Measurements from ENCODE around the gene MED27.

DNA sequence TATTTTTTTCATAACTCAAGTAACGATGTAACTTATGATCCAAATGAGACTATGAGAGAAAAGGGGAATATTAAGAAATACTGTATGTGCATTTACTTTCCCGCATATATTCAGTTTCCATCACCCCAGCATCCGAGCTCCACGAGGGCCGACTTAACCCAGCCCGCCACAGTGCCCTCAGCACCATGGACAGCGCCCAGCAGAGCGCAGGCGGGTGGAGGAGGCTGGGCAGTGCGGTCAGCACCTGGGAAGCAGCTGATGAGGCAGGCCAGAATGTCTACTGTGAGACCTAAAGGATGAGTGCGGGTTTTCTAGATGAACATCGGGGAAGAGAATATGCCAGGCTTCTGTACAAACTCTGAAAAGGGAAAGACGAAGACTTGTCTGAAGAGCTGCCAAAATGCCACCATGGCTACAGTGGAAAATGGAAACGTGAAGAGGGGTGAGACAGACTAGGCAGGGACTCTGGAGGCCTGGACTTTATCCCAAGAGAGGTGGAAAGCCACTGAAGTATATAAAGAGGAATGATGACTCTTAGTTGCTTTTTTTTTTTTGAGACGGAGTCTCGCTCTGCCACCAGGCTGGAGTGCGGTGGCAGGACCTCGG, 34.5 kb upstream of the MED27 start:
- no peak for TF ChIP-seq POLR2AphosphoS5 (IDR thresholded peaks at IDR 0.05)
- no peak for TF ChIP-seq POLR2A (IDR thresholded peaks at IDR 0.05)
- TF ChIP-seq, protein P1, sequence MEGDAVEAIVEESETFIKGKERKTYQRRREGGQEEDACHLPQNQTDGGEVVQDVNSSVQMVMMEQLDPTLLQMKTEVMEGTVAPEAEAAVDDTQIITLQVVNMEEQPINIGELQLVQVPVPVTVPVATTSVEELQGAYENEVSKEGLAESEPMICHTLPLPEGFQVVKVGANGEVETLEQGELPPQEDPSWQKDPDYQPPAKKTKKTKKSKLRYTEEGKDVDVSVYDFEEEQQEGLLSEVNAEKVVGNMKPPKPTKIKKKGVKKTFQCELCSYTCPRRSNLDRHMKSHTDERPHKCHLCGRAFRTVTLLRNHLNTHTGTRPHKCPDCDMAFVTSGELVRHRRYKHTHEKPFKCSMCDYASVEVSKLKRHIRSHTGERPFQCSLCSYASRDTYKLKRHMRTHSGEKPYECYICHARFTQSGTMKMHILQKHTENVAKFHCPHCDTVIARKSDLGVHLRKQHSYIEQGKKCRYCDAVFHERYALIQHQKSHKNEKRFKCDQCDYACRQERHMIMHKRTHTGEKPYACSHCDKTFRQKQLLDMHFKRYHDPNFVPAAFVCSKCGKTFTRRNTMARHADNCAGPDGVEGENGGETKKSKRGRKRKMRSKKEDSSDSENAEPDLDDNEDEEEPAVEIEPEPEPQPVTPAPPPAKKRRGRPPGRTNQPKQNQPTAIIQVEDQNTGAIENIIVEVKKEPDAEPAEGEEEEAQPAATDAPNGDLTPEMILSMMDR (IDR thresholded peaks at IDR 0.05): no peak

Data from sigmoid colon (tissue), 4 donors.